Naive B cell (primary cell): ENCODE data around the gene CST3. TPM values are rescaled to one million over a fixed set of nuclear protein-coding genes. Genes with fewer than 3 reads are reported as not detected.

Experiments used
- ATAC-seq, 2 donors: fragments of 150-1000 bp; cut with Tn5 transposase; 2 replicates each; pipeline ENCODE4 v1.10.0; 2021; ENCODE audit warnings: low read depth in 2 of 2, mild to moderate bottlenecking in 2 of 2, moderate library complexity in 2 of 2
- DNase-seq: peaks from one replicate; pipeline ENCODE4 v3.0.0; 2022
- H3K27ac Mint-ChIP-seq, 6 donors: one replicate each; pipeline ENCODE4 v1.8.0; 2020 to 2022; ENCODE audit warnings: mild to moderate bottlenecking in 6 of 6, mixed read lengths in 6 of 6, moderate library complexity in 5 of 6, inconsistent platforms in 2 of 6
- H3K27me3 Mint-ChIP-seq, 3 donors: one replicate each; pipeline ENCODE4 v1.8.0; 2021 to 2022; ENCODE audit warnings: mixed read lengths in 3 of 3, mild to moderate bottlenecking in 1 of 3
- H3K36me3 Mint-ChIP-seq, 2 donors: one replicate each; pipeline ENCODE4 v1.8.0; 2020 to 2022; ENCODE audit warnings: mixed read lengths in 2 of 2, inconsistent platforms in 1 of 2, mild to moderate bottlenecking in 1 of 2
- H3K4me1 Mint-ChIP-seq, 3 donors: one replicate each; pipeline ENCODE4 v1.8.0; 2020 to 2022; ENCODE audit warnings: mixed read lengths in 3 of 3, inconsistent platforms in 1 of 3, mild to moderate bottlenecking in 1 of 3, moderate library complexity in 1 of 3
- H3K4me3 Mint-ChIP-seq, 8 donors: one replicate each; pipeline ENCODE4 v1.8.0; 2020 to 2022; ENCODE audit warnings: mild to moderate bottlenecking in 8 of 8, mixed read lengths in 8 of 8, moderate library complexity in 8 of 8, inconsistent platforms in 2 of 8
- H3K9me3 Mint-ChIP-seq, 7 donors: one replicate each; pipeline ENCODE4 v1.8.0; 2020 to 2022; ENCODE audit warnings: mixed read lengths in 7 of 7, mild to moderate bottlenecking in 5 of 7, inconsistent platforms in 2 of 7, moderate library complexity in 1 of 7
- polyA plus RNA-seq, 6 donors: library from polyadenylated mRNA; unstranded; fragments of 300-500 nt; fragmentation: Illumina TruSeq; gene quantifications; one replicate each; pipeline ENCODE4 v1.2.3, GENCODE V29; 2021; ENCODE audit warnings: low read depth in 6 of 6

Gene CST3
- polyA plus RNA-seq, 6 donors from 2014 or later: 3.2 to 22.5 (median 6.5) TPM

DNA sequence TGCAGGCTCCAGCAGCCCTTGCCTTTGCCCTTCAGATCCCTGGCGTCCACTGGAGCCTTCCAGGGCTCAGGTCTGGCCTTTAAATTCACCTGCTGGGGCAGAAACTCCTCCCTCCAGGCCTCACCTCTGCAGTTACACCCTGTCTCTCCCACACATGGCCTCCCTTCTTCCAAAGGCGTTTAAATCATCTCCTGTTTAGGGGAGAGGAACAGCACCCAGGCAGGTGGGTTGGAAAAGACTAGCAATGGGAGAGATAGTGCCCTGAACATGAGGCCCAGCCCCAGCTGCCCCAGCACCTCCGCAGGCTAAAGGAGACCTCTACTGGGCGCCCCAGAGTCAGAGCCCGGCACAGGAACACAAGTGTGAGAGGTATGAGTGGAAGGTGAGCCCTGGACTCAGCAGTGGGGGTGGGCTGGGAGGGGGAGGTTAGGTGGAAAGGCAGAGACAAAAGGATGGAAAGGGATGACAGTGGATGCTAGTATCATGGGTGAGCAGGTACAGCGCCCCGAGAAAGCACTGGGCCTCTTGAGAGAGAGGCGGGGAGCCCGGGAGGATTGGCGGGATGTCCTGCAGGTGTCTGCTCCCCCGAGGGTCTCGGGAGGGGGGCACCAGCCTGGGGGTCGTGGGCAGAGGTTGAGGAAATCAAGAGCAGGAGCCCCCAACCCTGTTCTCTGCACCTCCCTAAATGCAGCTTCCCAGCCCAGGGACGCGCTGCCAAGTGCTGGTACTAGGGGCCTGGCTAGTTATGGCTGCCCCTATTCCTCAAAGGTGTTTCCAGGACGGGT, 31.7 kb downstream of the CST3 start, which contains the start of gene CST9:
TSS of gene CST9 (minus strand) at position 51 of the 785 bp plus-strand sequence. CDS start 53 bp downstream, outside the sequence.
- Mint-ChIP-seq H3K27me3 (peaks cover 0 to 4% (median 0%) of the 10 kb centered on the region in 3 donors), H3K36me3 (no peaks in the 10 kb centered on the region), H3K27ac (peak within 1 kb of the TSS in 1 of 6 donors; percentile 76), H3K9me3 (peaks cover 0 to 2% (median 0%) of the 10 kb centered on the region in 7 donors), H3K4me1 (no peaks in the 10 kb centered on the region), H3K4me3 (peak within 1 kb of the TSS in 1 of 8 donors; percentile 63)
- ATAC-seq (no peak), DNase-seq (no peak)

DNA sequence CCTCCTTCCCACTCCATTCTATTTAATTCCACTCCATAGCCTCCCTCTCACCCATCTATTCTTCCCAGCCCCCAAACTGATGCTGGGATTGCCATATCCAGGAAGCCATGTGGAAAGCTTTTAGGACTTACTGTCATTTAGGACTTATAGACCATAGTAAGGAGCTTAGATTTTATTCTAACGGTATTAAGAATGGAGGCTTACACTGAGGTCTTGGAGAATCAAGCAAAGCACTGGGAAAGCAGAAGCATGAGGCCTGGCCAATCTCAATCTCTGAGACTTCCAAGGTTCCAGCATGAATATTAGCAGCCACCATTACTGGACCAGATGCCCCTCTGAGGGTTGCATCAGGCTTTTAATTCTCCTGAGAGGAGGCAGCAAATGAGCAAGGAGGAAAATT, 33.4 kb downstream of the CST3 start:
- no peaks in the 10 kb centered on the region for H3K4me1 Mint-ChIP-seq
- ATAC-seq (no peak), DNase-seq (no peak)
- no peak overlapping the region for H3K4me3 Mint-ChIP-seq
- no peak overlapping the region for H3K27ac Mint-ChIP-seq
- peaks cover 0 to 4% (median 0%) of the 10 kb centered on the region in 3 donors for H3K27me3 Mint-ChIP-seq
- H3K36me3 Mint-ChIP-seq: no peaks in the 10 kb centered on the region
- peaks cover 0 to 2% (median 0%) of the 10 kb centered on the region in 7 donors for H3K9me3 Mint-ChIP-seq

DNA sequence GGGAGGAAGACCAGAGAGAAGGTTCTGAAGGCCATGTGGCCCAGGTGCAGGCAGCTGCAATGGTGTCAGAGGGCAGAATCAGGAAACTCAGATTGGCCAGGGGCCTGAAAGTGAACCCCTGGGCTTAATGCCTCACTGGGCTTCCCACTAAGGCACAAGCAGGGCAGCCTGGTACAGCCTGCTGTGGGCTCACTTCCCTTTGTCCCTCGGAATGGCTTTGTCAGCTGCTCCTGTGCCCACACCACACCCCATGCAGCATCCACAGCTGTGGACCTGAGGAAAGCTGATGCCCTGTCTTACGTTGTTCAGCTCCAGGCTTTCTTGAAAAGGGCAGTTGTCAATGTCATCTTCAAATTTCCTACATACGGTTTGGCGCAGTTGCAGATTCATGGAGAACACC, 34.4 kb downstream of the CST3 start:
- DNase-seq (no peak), ATAC-seq (no peak)
- no peaks in the 10 kb centered on the region for H3K4me1 Mint-ChIP-seq
- H3K4me3 Mint-ChIP-seq: no peak overlapping the region
- no peaks in the 10 kb centered on the region for H3K36me3 Mint-ChIP-seq
- H3K9me3 Mint-ChIP-seq: peaks cover 0 to 2% (median 0%) of the 10 kb centered on the region in 7 donors
- H3K27ac Mint-ChIP-seq: no peak overlapping the region
- peaks cover 0 to 4% (median 0%) of the 10 kb centered on the region in 3 donors for H3K27me3 Mint-ChIP-seq

DNA sequence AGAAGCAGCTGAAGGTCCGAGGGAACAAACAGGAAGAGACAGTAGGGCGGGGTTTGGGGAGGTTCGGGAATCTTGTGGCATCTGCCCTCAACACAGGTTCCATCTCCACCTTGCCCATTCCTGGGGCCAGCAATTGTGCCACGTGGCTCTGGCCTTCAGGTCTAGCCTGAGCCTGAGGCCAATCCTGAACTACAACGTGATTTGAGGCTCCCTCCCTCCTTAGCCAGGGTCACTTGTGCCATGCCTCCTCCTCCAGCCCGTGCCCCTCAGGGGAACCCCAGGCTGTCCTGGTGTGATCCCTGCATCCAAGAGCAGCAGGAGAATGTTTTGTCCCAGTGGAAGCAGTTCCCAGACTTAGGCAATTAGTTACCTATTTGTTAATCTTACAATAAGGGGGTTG, 35.1 kb downstream of the CST3 start:
- Mint-ChIP-seq H3K27me3 (peaks cover 0 to 4% (median 0%) of the 10 kb centered on the region in 3 donors), H3K4me1 (no peaks in the 10 kb centered on the region), H3K36me3 (no peaks in the 10 kb centered on the region), H3K9me3 (peaks cover 0 to 1% (median 0%) of the 10 kb centered on the region in 7 donors), H3K27ac (no peak overlapping the region), H3K4me3 (no peak overlapping the region)
- DNase-seq (no peak), ATAC-seq (no peak)

DNA sequence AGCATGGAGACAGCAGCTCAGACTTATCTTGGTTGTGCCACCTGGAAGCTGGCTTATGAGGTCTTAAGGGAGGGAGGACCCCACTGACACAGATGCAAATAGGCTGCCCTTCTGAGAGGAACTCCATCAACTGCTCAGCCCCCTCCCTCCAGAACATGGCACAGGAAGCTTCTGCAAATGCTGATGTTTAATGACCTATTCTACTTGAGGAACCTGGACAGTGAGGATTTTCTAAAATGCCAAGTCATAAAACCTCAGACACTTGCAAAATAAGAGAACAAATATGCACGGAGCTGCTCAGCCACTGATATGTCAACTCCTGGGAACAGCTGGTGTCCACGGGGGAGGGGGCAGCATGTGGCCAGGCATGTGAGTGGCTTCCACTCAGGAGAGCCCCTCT, 35.5 kb downstream of the CST3 start:
- Mint-ChIP-seq H3K27me3 (peaks cover 0 to 4% (median 0%) of the 10 kb centered on the region in 3 donors), H3K9me3 (no peaks in the 10 kb centered on the region), H3K4me3 (no peak overlapping the region), H3K27ac (no peak overlapping the region), H3K36me3 (no peaks in the 10 kb centered on the region), H3K4me1 (no peaks in the 10 kb centered on the region)
- DNase-seq (no peak), ATAC-seq (no peak)

DNA sequence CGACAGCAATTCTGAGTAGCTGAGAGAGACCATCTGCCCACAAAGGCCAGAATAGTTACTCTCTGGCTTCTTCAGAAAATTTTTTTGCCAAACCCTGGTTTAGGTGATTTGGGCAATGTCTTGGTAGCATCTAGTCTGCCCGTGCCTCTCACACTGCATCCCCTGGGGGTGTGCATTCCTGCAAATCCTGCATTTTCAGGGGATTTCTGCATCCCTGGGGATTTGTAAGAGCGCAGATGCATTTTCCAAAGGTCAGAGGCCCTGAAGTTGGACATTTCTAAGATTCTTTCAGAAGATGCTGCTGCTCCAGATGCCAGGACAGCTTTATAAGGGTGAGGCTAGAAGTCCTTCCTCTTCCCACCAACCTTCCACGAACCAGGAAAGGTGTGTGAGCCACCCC, 36.0 kb downstream of the CST3 start:
- DNase-seq: no peak
- H3K27me3 Mint-ChIP-seq: peaks cover 0 to 8% (median 0%) of the 10 kb centered on the region in 3 donors
- H3K9me3 Mint-ChIP-seq: no peaks in the 10 kb centered on the region
- no peaks in the 10 kb centered on the region for H3K36me3 Mint-ChIP-seq
- H3K27ac Mint-ChIP-seq: no peak overlapping the region
- no peak for ATAC-seq
- H3K4me1 Mint-ChIP-seq: no peaks in the 10 kb centered on the region
- H3K4me3 Mint-ChIP-seq: no peak overlapping the region

DNA sequence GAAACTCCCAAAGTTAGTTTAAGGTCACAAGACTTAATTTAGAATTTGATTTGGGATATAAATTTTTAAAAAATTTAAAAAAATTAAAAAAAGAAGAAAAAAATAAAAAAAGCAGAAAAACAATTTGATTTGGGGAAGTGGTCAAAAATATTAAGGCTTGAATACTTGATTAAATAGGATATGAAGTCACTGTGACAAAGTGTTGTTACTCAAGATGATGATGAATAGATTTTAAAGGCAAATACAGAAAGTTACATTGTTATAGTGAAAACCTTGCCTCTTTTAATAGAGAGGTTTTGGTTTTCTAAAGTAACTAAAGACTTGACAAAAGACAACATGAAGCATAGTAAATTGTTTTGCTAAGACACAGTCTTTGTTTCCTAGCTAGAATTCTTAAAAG, 39.3 kb downstream of the CST3 start:
- peaks cover 0 to 7% (median 5%) of the 10 kb centered on the region in 3 donors for H3K27me3 Mint-ChIP-seq
- H3K27ac Mint-ChIP-seq: no peak overlapping the region
- H3K36me3 Mint-ChIP-seq: no peaks in the 10 kb centered on the region
- no peaks in the 10 kb centered on the region for H3K9me3 Mint-ChIP-seq
- no peak for DNase-seq
- ATAC-seq: no peak
- no peaks in the 10 kb centered on the region for H3K4me1 Mint-ChIP-seq
- no peak overlapping the region for H3K4me3 Mint-ChIP-seq

DNA sequence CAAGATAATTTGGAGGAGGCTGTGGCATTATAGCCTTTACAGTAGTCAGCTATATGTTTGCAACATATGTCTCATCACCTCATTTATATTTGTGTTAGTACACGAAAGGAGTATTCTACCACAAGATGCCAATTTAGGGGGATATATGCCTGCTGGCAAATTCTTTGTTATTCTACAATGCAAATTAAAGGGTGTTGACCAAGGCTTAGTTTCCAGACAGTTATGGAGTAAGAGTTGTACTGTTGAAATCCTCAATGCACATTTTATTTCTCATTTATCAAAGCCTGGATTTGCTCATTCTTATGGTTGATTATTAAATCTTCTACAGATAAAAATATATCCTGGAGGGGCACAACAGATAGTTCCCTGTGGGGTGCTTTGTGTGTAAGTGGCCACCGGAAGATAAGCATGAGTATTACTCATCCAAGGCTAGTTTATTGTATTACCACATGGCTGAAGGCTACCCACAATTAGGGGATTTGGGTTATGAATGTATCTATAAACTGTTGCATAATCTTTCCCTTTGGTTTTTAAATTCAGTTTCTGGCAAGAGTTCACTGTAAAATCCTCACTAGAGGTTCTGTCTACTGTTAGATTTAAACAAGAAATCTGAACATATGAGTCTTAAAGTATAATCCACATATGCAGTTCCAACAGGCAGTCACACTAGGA, 41.0 kb downstream of the CST3 start:
- Mint-ChIP-seq H3K4me1 (no peaks in the 10 kb centered on the region), H3K36me3 (no peaks in the 10 kb centered on the region), H3K27ac (no peak overlapping the region), H3K4me3 (no peak overlapping the region), H3K27me3 (peaks cover 0 to 7% (median 5%) of the 10 kb centered on the region in 3 donors), H3K9me3 (no peaks in the 10 kb centered on the region)
- no peak for ATAC-seq
- no peak for DNase-seq

DNA sequence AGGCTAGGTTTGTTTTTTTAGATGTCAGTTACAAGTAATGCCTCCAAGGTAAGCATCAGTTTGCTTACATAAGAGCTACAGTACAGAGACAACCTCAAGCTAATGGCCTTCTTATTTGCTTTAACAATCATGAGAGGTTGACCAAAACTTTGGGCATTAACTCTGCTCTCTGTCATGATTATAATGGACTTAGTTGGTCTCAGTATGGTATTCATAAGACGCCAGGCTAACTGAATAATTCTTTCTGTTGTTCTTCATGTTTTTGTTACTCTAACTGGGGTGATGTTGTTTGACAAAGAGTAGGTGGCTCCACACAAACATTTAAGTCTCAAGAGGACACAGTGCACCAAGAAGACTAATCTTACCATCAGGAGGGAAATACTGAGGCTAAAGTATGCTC, 41.8 kb downstream of the CST3 start:
- no peak for DNase-seq
- Mint-ChIP-seq H3K36me3 (no peaks in the 10 kb centered on the region), H3K27me3 (peaks cover 0 to 7% (median 5%) of the 10 kb centered on the region in 3 donors), H3K4me3 (no peak overlapping the region), H3K4me1 (no peaks in the 10 kb centered on the region), H3K9me3 (no peaks in the 10 kb centered on the region), H3K27ac (no peak overlapping the region)
- no peak for ATAC-seq

DNA sequence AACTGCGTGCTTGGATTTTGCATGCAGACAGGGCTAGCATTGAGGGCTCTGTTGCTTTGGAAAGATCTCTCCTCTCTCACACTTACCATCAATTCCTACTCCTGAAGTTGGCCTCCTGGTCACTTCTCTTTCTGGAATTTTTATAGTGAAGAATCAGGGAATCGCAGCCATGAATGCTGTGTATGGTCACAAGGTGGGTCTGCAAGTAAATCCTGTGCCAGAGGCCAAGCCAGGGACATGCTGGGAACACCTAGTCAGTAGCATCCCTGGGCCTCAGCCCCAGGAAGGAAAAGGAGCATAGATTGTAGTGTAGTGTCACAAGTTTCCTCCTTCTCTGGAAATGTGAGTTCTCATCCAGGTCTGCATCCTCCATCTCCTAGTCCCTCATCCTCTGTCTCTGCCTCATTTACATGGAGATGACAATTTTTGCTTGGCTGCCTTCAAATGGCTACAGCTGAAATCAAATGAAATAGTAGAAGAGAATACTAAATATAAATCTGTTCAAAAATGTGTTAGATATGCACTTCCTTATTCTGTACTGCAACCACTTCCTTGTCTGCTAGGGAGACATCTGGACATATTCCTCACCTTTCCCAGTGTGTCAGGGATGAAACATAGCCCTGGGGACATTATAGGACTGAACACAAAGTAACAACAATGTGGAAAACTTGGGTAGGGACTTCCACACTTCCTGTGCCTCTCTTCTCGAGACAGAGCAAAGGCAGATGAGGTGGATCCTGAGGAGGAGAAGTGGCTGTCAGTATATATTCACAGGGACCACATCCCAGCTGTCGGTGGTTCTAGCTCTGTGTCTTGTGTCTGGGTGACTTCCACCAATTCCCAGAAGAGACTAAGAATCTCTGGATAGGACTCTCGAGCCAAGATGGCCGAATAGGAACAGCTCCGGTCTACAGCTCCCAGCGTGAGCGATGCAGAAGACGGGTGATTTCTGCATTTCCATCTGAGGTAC, 49.0 kb downstream of the CST3 start:
- peak overlapping the region in 4 of 8 donors; percentile 32 to 85 (median 74) for H3K4me3 Mint-ChIP-seq
- no peak for ATAC-seq
- H3K36me3 Mint-ChIP-seq: no peaks in the 10 kb centered on the region
- H3K9me3 Mint-ChIP-seq: peaks cover 0 to 4% (median 0%) of the 10 kb centered on the region in 7 donors
- H3K4me1 Mint-ChIP-seq: no peaks in the 10 kb centered on the region
- H3K27ac Mint-ChIP-seq: peak overlapping the region in 2 of 6 donors; percentile 88 to 89
- H3K27me3 Mint-ChIP-seq: peaks cover 5 to 26% (median 20%) of the 10 kb centered on the region in 3 donors
- no peak for DNase-seq

DNA sequence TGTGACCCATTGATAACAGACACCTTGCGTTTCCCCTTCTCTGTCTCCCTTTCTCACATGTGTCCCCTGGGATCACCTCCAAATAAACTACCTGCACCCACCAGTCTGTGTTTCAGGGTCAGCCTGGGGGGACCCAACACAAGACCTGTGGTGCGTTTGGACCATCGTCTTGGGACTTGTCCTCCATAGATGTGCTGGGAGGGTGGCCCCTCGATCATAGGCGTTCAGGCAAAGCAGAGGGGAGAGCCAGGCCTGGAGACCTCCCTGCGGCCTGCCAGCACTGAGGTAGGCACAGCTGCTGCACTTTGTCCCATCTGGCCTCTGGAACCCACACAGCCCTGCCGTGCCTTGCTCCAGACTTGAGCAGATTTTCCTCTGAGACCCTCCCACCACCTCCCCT, 50.1 kb downstream of the CST3 start:
- ATAC-seq (no peak), DNase-seq (no peak)
- Mint-ChIP-seq H3K4me3 (no peak overlapping the region), H3K27ac (no peak overlapping the region), H3K9me3 (peaks cover 0 to 4% (median 0%) of the 10 kb centered on the region in 7 donors), H3K4me1 (no peaks in the 10 kb centered on the region), H3K36me3 (no peaks in the 10 kb centered on the region), H3K27me3 (peaks cover 5 to 27% (median 27%) of the 10 kb centered on the region in 3 donors)

DNA sequence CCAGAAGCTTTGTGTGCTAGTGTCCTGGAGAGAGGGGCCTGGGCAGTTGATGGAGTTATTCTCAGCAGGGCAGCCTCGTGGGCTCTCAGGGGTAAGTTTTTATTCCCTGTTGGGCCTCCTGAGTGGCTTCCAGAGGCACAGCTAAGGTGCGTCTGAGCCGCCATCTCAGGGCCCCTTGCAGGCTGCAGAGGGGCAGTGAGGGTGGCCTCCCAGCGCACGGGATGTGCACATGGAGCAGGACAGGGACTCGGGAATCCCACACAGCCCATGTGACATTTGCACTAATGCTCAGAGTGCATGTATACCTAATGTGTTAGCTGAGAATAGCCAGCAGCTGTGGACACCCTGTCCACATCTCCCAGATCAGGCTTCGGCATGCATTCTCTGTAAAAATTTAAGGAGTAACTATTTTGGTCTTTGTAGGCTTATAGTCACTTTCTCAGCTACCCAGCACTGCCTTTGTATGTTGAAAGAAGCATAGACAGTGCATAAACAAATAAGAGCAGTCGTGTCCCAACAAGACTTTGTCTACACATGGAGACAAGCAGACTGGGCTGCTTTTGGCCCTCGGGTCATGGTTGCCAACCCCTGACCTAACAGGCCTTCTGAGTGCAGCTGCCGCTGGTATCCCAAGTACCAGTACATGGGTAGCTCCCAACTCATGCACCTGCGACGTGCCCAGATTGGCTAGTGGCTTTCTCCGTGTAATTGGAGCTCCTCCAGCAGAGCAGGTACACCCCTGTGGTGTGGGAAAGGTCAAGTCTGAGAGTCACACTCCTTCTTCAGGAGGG, 50.8 kb downstream of the CST3 start:
- no peak overlapping the region for H3K4me3 Mint-ChIP-seq

More for the DNA sequence above, 50.8 kb downstream of the CST3 start:
- no peak for ATAC-seq
- Mint-ChIP-seq H3K4me1 (no peaks in the 10 kb centered on the region), H3K27ac (no peak overlapping the region), H3K27me3 (peaks cover 5 to 34% (median 33%) of the 10 kb centered on the region in 3 donors), H3K36me3 (no peaks in the 10 kb centered on the region), H3K9me3 (peaks cover 0 to 5% (median 4%) of the 10 kb centered on the region in 7 donors)
- no peak for DNase-seq
